NCI-H446 treated with DMSO at 0.1 percent for 48 hours (cell line): ENCODE data around the gene UMODL1.

ENCODE experiments used
- DNase-seq: peaks from one replicate; lab custom pipeline; 2025; lab: John Stamatoyannopoulos, UW

UMODL1 gene, protein sequence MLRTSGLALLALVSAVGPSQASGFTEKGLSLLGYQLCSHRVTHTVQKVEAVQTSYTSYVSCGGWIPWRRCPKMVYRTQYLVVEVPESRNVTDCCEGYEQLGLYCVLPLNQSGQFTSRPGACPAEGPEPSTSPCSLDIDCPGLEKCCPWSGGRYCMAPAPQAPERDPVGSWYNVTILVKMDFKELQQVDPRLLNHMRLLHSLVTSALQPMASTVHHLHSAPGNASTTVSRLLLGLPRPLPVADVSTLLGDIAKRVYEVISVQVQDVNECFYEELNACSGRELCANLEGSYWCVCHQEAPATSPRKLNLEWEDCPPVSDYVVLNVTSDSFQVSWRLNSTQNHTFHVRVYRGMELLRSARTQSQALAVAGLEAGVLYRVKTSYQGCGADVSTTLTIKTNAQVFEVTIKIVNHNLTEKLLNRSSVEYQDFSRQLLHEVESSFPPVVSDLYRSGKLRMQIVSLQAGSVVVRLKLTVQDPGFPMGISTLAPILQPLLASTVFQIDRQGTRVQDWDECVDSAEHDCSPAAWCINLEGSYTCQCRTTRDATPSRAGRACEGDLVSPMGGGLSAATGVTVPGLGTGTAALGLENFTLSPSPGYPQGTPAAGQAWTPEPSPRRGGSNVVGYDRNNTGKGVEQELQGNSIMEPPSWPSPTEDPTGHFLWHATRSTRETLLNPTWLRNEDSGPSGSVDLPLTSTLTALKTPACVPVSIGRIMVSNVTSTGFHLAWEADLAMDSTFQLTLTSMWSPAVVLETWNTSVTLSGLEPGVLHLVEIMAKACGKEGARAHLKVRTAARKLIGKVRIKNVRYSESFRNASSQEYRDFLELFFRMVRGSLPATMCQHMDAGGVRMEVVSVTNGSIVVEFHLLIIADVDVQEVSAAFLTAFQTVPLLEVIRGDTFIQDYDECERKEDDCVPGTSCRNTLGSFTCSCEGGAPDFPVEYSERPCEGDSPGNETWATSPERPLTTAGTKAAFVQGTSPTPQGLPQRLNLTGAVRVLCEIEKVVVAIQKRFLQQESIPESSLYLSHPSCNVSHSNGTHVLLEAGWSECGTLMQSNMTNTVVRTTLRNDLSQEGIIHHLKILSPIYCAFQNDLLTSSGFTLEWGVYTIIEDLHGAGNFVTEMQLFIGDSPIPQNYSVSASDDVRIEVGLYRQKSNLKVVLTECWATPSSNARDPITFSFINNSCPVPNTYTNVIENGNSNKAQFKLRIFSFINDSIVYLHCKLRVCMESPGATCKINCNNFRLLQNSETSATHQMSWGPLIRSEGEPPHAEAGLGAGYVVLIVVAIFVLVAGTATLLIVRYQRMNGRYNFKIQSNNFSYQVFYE

DNA sequence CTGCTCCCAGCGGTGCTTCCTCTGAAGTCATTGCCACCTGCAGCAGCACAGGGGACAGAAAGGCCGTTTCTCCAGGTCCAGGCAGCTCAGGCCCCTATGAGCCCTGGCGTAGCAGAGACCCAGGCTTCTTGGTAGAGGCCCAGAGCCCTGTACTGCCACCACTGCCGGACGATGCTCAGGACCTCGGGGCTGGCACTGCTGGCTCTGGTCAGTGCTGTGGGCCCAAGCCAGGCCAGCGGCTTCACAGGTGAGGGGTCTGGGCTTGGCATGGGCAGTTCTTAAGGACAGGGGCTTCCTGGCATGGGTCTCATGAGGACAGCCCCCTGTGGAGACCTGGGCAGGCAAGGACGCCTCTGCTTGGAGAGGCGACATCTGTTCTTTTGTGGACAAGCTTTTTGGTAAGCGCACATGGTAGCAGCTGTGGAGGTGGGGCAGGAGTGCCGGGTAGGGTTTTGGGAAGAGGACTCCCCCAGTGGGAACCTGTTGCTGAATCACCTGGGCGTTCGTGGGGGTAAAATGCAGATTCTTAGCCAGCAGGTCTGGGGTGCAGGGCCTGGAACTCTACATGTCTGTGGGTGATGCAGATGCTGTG is at the start of gene UMODL1:
Gene UMODL1 (plus strand): TSS at position 172 of the 592 bp plus-strand sequence. CDS start 0 bp downstream, at position 172.
- no peak for DNase-seq

DNA sequence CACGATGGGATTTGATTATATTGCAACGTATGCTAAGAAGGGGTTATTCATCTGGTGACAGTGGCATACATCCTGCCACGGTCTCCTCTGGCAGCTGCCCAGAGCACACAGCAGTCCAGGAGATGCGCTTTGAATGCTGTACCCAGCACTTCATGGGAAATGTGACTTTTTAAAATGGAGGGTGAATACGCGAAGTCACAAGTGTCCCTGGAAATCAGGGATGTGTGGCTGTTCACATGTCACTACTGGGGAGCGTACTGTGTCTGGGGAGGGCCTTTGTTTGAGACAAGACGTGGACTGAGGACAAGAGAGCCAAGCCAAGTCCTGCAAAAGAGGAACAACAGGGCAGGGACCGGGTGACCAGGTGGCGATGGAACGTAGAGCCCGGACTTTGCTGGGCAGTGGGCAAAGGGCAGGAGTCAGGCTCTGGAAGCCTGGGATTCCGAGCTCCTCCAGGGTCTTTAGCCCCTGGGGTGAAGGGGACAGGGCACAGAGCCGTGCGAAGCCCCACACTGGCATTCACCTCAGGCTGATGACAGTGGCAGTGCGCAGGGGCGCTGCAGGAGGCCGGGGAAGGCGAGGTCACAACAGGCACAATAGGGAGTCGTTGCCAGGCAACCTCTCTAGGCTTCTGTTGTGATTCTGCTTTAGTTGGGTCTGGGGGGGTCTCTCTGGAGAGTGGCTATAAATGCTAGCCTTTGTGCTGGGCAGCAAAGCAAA is 49.6 kb upstream of the UMODL1 start:
- DNase-seq: no peak

DNA sequence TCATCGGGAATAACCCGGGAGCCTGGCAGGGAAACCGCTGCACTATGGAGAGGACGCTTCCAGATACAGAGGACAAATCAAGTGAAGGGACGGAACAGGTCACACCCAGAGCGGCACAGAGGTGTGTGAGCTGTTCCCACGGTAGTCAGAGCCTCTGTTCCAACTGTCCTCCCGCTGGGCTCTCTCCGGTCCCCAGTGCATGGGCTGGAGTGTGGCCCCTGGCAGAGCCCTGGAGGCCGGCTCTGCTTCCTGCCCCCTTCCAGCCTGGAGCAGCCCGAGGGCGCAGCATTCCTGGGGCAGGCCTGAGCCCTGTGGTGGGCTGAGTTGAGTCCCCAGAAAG is 49.1 kb upstream of the UMODL1 start:
- no peak for DNase-seq

DNA sequence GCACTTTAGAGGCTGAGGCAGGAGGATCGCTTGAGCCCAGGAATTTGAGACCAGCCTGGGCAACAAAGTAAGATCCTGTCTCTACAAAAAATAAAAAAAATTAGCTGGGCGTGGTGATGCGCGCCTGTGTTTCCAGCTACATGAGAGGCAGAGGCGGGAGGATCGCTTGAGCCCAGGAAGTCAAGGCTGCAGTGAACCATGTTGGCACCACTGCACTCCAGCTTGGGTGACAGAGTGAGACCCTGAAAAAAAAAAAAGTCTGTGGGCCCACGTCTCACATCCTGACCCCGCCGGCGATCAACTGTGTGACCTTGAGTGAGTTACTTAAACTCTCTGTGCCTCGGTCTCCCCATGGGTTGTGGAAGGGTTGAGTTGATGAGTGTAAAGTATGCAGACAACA is 48.2 kb upstream of the UMODL1 start:
- DNase-seq: no peak

DNA sequence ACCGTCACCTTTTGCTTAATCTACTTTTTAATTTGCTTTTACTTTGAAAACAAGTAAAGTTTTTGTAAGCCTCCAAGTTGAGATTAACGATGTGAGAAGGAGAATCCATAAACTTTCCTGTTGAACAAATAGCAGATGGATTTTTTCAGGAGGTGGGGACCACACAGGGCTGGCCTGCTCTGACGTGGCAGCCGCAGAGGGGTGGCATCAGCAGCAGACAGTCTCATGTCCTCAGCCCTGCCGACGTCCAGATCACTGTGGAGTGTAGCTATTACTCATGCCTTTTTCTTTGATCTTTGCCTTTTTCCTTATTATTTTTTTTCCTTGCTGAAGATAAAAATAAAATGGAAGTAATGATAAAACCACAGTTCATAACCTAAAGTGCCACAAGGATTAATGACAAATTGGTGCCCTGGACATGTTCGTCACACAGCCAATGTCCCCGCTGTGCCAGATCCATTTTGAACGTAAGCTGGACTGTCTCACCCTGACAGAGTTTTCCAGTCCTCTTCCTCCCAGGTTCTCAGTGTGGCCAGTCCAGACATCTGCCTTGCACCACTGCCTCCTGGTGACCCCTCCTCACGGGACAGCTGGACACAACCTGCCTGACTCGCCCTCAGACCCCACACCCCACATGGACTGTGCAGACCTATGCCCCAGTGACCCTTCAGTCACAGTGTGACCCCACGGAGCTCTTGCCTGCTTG is 45.6 kb upstream of the UMODL1 start:
- no peak for DNase-seq

DNA sequence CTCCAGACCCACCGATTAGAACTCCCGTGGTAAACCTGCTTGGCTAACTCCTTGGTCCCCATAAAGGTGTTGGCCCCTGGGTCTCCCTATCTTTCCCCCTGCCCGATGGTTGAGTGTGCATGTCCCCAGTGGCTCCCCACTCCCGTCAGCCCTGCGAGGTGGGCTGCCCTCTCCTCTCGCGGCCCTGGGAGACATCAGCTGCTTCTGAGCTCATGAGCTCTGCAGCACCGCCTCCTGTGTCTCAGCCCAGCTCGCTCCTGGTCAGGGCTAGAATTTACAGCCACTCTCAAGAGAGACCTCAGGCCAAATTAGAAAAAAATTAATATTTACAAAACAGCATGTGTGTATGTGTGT is 45.1 kb upstream of the UMODL1 start:
- no peak for DNase-seq

DNA sequence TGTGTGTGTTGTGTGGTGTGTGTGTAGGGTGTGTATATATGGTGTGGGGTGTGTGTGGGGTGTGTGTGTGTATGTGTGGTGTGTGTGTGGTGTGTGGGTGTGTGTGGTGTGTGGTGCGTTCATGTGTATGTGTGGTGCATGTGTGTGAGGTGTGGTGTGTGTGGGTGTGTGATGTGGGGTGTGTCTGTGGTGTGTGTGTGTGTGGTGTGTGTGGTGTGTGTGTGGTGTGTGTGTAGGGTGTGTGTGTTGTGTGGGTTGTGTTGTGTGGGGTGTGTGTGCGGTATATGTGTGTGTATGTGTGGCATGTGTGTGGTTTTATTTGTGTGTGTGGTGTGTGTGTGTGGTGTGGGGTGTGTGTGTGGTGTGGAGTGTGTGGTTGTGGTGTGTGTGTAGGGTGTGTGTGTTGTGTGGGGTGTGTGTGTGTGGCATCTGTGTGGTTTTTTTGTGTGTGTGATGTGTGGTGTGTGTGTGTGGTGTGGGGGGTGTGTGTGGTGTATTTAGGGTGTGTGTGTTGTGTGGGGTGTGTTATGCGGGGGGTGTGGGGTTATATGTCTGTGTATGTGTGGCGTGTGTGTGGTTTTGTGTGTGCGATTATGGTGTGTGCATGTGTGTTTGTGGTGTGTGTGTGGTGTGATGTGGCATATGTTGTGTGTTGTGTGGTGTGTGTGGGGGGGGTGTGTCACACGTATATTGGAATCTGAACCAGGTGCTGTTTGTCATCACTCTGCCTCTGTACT is 43.9 kb upstream of the UMODL1 start:
- DNase-seq: no peak

DNA sequence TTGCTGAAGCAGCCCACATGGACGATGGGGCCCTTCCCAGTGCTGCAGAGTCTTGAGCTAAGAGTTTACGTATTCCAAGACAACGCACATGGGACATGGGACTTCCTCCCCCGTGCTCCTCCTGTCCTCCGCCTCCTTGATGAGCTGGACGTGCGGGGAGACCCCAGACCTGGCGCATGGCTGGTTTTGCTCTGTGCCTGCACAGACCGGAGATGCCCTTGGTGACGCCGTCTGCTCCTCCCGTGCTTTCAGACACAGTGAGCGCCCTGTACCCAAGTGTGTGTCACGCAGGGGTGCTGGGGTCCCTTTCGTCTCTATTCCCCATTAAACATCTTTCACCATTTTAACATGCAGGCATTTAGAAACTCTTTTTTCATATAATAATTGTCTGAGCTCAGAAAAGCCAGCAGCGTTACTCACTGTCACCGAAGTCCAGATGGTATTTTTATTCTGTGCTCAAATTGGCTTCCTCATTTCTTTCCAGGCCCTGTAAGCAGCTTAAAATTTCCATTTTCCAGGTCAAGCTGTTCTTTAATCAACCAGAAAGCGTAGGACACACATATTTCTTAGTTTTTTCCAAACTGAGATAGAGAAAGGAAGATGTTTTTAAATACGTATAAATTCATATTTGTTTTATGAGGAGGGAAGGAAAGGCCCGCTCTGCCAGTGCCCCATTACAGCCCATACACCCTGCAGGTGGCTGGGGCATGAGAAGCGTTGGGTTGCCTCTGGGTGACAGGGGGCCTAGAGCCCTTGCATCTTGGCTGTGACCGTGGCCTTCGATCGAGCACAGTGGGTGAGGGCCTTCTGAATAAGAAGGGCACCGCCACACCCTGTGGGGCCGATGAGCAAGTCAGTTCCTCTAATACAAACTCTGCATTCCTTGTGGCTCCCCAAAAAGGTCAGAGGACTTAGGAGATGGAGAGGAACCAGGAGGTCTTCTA is 43.0 kb upstream of the UMODL1 start:
- DNase-seq: peak; percentile 25

DNA sequence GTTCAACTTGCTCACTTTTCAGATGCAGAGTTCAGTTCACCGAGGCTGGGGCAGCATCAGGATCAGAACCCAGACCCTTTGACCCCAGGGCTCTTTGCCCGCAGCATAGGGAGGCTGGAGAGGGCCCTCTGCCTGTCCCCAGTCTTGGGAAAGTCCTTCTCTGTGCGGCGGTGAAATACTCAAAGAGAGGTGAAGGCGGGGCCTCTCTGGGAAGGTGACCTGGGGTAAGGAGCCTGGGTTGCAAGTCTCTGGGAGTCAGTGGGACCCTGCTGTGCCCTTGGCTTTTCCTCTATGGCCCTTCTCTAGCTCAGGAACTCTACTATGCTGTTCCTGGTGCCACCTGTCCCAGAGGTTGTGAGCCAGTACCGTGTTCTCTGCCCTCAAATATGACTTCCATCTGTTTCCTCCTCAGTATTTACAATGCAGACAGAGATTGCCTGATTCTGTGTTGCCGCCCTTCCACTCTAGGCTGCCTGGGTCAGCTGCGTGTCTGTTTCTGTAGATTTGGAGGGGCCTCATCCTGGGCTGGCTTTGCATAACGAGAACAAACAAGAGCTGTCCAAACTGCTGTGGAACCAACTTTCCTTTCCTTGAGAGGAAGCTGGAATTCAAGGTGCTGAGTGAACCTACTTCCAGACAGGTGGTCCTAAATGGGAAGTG is 42.2 kb upstream of the UMODL1 start:
- no peak for DNase-seq

DNA sequence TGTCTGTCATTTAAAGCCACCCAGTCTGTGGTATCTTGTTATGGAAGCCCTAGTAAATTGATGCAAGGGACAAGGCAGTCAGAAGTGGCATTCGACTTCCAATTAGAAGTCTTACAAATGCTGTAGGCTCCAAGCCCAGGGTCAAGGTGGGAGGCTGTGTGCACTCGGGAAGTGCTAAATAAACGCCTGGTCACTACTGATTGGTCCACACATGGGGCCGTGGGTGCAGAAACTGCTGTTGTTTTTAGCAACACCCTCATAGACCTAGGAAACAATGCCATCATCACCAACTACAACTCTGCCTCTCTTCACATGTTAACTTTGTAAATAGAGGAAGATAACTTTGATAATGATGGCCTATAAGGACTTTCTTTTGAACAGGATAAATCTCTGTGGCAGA is 40.8 kb upstream of the UMODL1 start:
- DNase-seq: no peak

DNA sequence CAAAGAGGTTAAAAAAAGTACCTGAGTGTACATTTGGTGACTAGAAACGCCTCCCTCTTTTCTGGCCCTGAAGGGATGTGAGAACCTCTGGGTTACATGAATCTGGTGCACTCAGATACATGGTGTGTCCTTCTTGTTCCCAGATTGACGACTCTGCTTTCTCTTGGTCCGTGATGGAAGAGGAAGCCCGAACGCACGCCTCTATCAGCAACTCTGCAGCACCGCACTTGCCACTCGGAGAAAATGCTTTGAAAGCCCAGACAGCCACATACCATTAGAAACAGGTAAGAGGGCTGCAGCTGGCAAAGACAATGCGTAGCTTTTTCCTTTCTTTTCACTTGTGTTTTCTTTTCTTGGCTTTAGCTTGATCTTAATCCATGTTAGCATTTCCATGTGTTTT is 39.9 kb upstream of the UMODL1 start:
- no peak for DNase-seq

DNA sequence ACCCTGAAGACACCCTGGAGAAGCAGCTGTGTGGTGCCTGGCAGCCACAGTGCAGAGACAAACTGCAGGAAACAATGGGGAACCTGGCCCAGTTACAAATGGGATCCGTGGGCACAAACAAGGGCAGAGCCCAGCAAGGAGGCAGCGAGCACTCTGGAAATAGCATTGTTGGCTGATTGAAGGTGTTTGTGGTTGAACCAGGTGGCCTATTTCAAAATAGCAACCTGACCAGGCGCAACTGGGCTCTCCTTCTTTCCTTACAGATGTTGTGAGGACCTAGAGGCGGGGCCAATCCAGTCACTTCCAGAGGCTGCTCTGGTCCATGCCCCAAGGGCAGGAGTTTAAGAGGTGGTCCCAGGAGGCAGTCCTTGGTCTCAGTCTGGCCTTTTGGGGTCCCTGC is 39.3 kb upstream of the UMODL1 start:
- no peak for DNase-seq

DNA sequence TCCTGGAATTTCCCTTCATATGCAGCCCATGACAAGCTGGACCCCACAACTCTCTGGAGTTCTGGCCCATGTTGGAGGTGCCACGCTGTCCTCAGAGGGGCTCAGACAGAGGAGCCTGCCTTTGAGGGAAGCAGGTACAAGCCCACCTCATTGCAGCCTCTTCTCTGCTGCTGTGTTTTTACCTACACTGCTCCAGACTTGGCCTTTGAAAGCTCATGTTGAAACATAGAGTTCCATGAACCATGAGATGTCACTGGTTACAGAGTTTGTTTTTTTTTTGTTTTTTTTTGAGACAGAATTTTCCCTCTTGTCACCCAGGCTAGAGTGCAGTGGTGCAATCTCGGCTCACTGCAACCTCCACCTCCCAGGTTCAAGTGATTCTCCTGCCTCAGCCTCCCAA is 38.9 kb upstream of the UMODL1 start:
- no peak for DNase-seq

DNA sequence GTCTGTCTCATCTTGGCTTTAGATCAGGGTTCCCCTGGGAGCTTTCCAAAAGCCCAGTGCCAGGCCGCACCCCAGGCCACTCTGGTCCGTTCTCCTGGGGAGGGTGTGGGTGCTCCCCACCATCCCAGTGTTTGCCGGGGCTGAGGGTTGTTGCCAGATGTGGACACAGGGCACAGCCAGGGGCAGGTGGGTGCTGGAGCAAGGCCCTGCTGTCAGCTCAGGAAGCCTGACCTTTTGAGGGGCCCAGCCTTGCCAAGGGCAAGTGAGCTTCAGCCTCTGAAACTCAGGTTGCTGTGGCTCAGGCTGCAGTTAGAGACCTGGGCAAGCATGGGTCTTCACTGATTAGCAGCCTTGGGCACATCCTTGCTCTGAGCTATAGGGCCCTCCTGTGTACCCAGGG is 38.1 kb upstream of the UMODL1 start:
- no peak for DNase-seq

DNA sequence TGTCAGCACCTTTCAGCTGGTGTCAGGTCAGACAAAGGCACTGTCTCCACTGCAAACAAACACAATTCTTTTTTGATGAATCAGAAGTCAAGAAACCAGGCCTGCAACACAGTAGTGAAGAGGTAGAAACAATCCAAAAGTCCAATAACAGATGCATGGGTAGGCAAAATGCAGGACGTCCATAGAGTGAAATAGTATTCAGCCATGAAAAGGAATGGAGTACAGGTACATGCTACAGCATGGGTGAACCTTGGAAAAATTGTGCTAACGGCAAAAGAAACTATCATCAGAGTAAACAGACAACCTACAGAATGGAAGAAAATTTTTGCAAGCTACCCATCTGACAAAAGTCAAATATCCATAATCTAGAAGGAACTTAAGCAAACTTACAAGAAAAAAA is 34.8 kb upstream of the UMODL1 start:
- DNase-seq: no peak

DNA sequence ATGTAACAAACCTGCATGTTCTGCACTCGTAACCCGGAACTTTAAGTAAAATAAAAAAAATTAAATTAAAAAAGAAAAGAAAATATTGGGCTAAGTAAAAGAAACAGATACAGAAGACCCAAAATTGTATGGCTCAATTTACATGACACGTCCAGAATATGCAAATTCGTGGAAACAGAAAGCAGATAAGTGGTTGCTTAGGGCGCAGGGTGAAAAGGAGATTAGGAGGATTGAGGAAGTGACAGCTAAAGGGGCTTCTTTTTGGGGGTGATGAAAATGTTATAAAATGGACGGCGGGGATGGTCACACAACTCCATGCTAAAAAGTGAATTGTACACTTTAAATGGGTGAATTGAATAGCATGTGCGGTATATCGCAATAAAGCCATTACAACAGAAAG is 33.6 kb upstream of the UMODL1 start:
- no peak for DNase-seq

DNA sequence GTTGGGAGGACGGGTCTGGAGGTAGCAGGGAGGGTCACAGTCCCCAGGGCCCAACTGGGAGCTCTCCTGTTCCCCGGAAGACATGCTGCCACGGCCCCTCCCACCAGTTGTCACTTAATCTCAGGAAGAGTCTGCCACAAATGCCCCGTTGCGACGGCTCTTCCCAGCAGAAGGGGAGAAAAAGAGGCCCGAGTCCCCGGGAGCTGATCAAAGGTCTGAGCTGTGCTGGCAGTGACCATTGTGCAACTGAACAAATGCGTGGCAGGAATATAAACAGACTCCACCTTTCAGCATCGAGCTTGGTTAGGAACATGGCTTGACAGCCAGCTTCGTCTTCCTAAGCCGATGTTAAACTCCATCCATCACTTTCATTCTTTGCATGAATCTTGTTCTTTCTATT is 33.2 kb upstream of the UMODL1 start:
- no peak for DNase-seq

DNA sequence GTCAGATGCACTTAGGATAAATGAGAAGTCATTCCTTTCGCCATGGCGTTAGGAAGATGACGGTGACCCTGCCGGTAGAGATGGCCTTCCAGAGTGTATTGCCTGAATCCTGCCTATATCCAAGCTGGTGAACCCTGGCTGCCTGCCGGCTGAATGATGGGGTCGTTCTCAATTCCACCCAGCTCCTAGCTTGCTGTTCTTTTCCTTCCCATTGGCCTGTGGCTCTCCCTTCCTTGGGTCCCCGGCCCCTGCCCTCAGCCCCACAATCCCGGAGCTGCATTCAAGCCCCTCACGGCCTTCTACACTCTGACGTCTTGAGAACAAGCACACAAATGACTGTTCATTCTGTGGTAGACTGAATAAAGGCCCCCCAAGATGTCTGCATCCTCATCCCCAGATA is 32.7 kb upstream of the UMODL1 start:
- DNase-seq: no peak
